Thyroid gland (tissue), 4 donors: ENCODE measurements around the gene HDGFL2.

Experiments used
- CTCF ChIP-seq, 6 experiments: fragments of 200-600 bp in 3 of 6; fragments of 450-650 bp in 3 of 6; sonication (generic) in 3 of 6; IDR thresholded peaks; one replicate each; pipeline ENCODE4 v1.5.1; 2016 to 2019; ENCODE audit warnings: antibody characterized with exemption in 6 of 6, mild to moderate bottlenecking in 2 of 6, inconsistent platforms in 1 of 6, moderate library complexity in 1 of 6
- POLR2A ChIP-seq, 2 donors: fragments of 450-650 bp; IDR thresholded peaks; one replicate each; pipeline ENCODE4 v1.6.1; 2017; ENCODE audit warnings: antibody characterized with exemption in 2 of 2, mild to moderate bottlenecking in 2 of 2, moderate library complexity in 1 of 2

GRCh38 chr19:4521888-4522242 is 49.8 kb downstream of the HDGFL2 start:
- TF ChIP-seq CTCF (IDR thresholded peaks at IDR 0.05) = no peak
- TF ChIP-seq POLR2A (IDR thresholded peaks at IDR 0.05) = no peak
